ENCODE data around the gene CDHR3. TPM values are rescaled to one million over a fixed set of nuclear protein-coding genes. Genes with fewer than 3 reads are reported as not detected.

The CDHR3 gene
- total RNA-seq, 2 donors from 2014 or later = 5.3 to 7.7 TPM

- no peak overlapping the region for H3K4me3 ChIP-seq
Observed at GRCh38 chr7:106075937-106076336, 112.9 kb downstream of the CDHR3 start.

GRCh38 chr7:106076537-106076936, 113.5 kb downstream of the CDHR3 start:
- DNase-seq = no peak
- Histone ChIP-seq H3K4me1 (peaks cover 9% of the 10 kb centered on the region), H3K27me3 (no peaks in the 10 kb centered on the region), H3K9ac (ENCODE audit: low read depth in 2 of 2, low read length in 2 of 2) (no peak overlapping the region), H3K27ac (no peak overlapping the region), H3K4me3 (no peak overlapping the region), H3K9me3 (no peaks in the 10 kb centered on the region), H3K36me3 (no peaks in the 10 kb centered on the region)
- intact Hi-C loops (cut with DNase I) = no loop called here
- no peak for TF ChIP-seq CTCF (IDR thresholded peaks at IDR 0.05)

More at GRCh38 chr7:106075937-106076336, 112.9 kb downstream of the CDHR3 start:
- Histone ChIP-seq H3K9ac (ENCODE audit: low read depth in 2 of 2, low read length in 2 of 2) (no peak overlapping the region), H3K4me1 (peaks cover 15% of the 10 kb centered on the region), H3K27ac (no peak overlapping the region), H3K27me3 (no peaks in the 10 kb centered on the region), H3K36me3 (no peaks in the 10 kb centered on the region), H3K9me3 (no peaks in the 10 kb centered on the region)
- no peak for DNase-seq
- TF ChIP-seq CTCF (IDR thresholded peaks at IDR 0.05) = no peak
- intact Hi-C loops (cut with DNase I) = no loop called here

GRCh38 chr7:106080300-106080987, 117.4 kb downstream of the CDHR3 start:
- Histone ChIP-seq H3K36me3 (no peaks in the 10 kb centered on the region), H3K4me3 (no peak overlapping the region), H3K9ac (ENCODE audit: low read depth in 2 of 2, low read length in 2 of 2) (no peak overlapping the region), H3K27ac (no peak overlapping the region), H3K27me3 (no peaks in the 10 kb centered on the region), H3K4me1 (no peaks in the 10 kb centered on the region), H3K9me3 (no peaks in the 10 kb centered on the region)
- DNase-seq = no peak
- intact Hi-C loops (cut with DNase I) = no loop called here
- TF ChIP-seq CTCF (IDR thresholded peaks at IDR 0.05) = no peak

- Histone ChIP-seq H3K36me3 (no peaks in the 10 kb centered on the region), H3K4me1 (no peaks in the 10 kb centered on the region), H3K9ac (ENCODE audit: low read depth in 2 of 2, low read length in 2 of 2) (no peak overlapping the region), H3K27me3 (no peaks in the 10 kb centered on the region), H3K4me3 (no peak overlapping the region), H3K9me3 (no peaks in the 10 kb centered on the region), H3K27ac (no peak overlapping the region)
- intact Hi-C loops (cut with DNase I) = no loop called here
- no peak for DNase-seq
- TF ChIP-seq CTCF (IDR thresholded peaks at IDR 0.05) = no peak
Observed at GRCh38 chr7:106082087-106082854, 119.2 kb downstream of the CDHR3 start.

Other genes starting within 250 kb of the CDHR3 start
- 10 to 100 TPM; 13.0 to 15.1 TPM for gene ATXN7L1, start 86.7 kb upstream of the CDHR3 start, total RNA-seq
- gene SYPL1, start 149.0 kb downstream of the CDHR3 start, total RNA-seq = 10 to 100 TPM; 89.0 to 94.0 TPM